Endothelial cell of umbilical vein (primary cell): Measurements from ENCODE around the gene GPN1. TPM values are rescaled to one million over a fixed set of nuclear protein-coding genes. Genes with fewer than 3 reads are reported as not detected.

Source experiments
- BruUV-seq: library from RNA; stranded (reverse); fragments of 400-500 nt; replicated peaks from 2 replicates; lab custom pipeline; 2021; lab: Mats Ljungman, UMichigan
- CTCF ChIA-PET: fragments of 300-600, 350-600 bp; sonication (Branson Sonifier 250); formaldehyde crosslinking; loops from one replicate; lab custom pipeline; 2021; ENCODE audit warnings: antibody characterized with exemption, inconsistent platforms; lab: Charles Lee
- POLR2A ChIA-PET: fragments of 300-600, 350-600 bp; sonication (Branson Sonifier 250); formaldehyde crosslinking; loops from one replicate; lab custom pipeline; 2021; ENCODE audit warnings: antibody characterized with exemption, inconsistent platforms; lab: Charles Lee
- DNase-seq: peaks from one replicate; pipeline ENCODE4 v3.0.0-alpha.2; 2011; ENCODE audit warnings: low read depth, low spot score
- FAIRE-seq: peaks from 2 replicates; lab custom pipeline; 2011; peaks lifted over from hg19 to GRCh38; lab: Jason Lieb, UNC
- H2AFZ ChIP-seq: 2 replicates; pipeline ENCODE4 v1.6.0; 2012; ENCODE audit warnings: low read depth, low read length, control low read depth, inconsistent platforms
- H3K27ac ChIP-seq: 2 replicates; pipeline ENCODE4 v1.5.1; 2011; ENCODE audit warnings: low read depth, mild to moderate bottlenecking, control low read depth, low read length, moderate library complexity; ENCODE audit not compliant: insufficient read depth
- H3K27me3 ChIP-seq, 2 experiments: 2 replicates each; pipeline versions ENCODE4 v1.6.0 to v1.6.1; 2011; ENCODE audit warnings: low read length in 2 of 2, mixed read lengths in 1 of 2; ENCODE audit not compliant: control insufficient read depth in 2 of 2, insufficient read depth in 2 of 2
- H3K36me3 ChIP-seq, 2 experiments: 2 replicates in 1 of 2; 3 replicates in 1 of 2; pipeline ENCODE4 v1.5.1; 2011; ENCODE audit warnings: low read length in 2 of 2, mild to moderate bottlenecking in 1 of 2, moderate library complexity in 1 of 2; ENCODE audit not compliant: control insufficient read depth in 2 of 2, insufficient read depth in 2 of 2; ENCODE audit errors: extremely low read depth in 1 of 2
- H3K4me1 ChIP-seq: 3 replicates; pipeline ENCODE4 v1.5.1; 2011; ENCODE audit warnings: mild to moderate bottlenecking, low read length; ENCODE audit not compliant: control insufficient read depth, insufficient read depth; ENCODE audit errors: extremely low read depth
- H3K4me2 ChIP-seq: 2 replicates; pipeline ENCODE4 v1.6.1; 2011; ENCODE audit warnings: low read length, control low read depth, mixed read lengths; ENCODE audit not compliant: insufficient read depth
- H3K4me3 ChIP-seq, 3 experiments: fragments of 200-600 bp in 1 of 3; sonication (generic), shearing (Covaris generic) in 1 of 3; replicated peaks in 1 of 3; 2 replicates each; pipeline ENCODE4 v1.5.1; 2011 to 2016; ENCODE audit warnings: control low read depth in 3 of 3, low read length in 3 of 3, mild to moderate bottlenecking in 2 of 3, inconsistent platforms in 1 of 3, low read depth in 1 of 3, moderate library complexity in 1 of 3; ENCODE audit not compliant: insufficient read depth in 1 of 3
- H3K79me2 ChIP-seq: 2 replicates; pipeline ENCODE4 v1.6.0; 2012; ENCODE audit warnings: low read length, inconsistent platforms; ENCODE audit not compliant: control insufficient read depth, insufficient read depth
- H3K9ac ChIP-seq: replicated peaks from 2 replicates; pipeline ENCODE3; 2011; ENCODE audit warnings: low read length, control low read depth; ENCODE audit not compliant: insufficient read depth; ENCODE audit errors: extremely low read depth
- H3K9me1 ChIP-seq: replicated peaks from 3 replicates; pipeline ENCODE4 v1.6.0; 2011; ENCODE audit warnings: mild to moderate bottlenecking, low read length; ENCODE audit not compliant: control insufficient read depth, insufficient read depth; ENCODE audit errors: extremely low read depth
- H3K9me3 ChIP-seq: replicated peaks from 2 replicates; pipeline ENCODE4 v1.5.1; 2012; ENCODE audit warnings: low read length, inconsistent platforms; ENCODE audit not compliant: control insufficient read depth, insufficient read depth
- H4K20me1 ChIP-seq: replicated peaks from 2 replicates; pipeline ENCODE3; 2011; ENCODE audit warnings: mild to moderate bottlenecking, low read length; ENCODE audit not compliant: control insufficient read depth, insufficient read depth; ENCODE audit errors: extremely low read depth
- EZH2 ChIP-seq: IDR thresholded peaks from 2 replicates; pipeline ENCODE4 v1.6.1; 2012; ENCODE audit warnings: borderline replicate concordance, low read depth, mild to moderate bottlenecking, moderate library complexity, low read length, inconsistent platforms; ENCODE audit not compliant: severe bottlenecking
- FOS ChIP-seq: IDR thresholded peaks from 2 replicates; pipeline ENCODE4 v1.6.1; 2011; ENCODE audit warnings: mild to moderate bottlenecking, low read length, moderate library complexity, borderline replicate concordance; ENCODE audit not compliant: insufficient read depth
- GATA2 ChIP-seq: IDR thresholded peaks from 2 replicates; pipeline ENCODE4 v1.7.0; 2011; ENCODE audit warnings: low read depth, mild to moderate bottlenecking, moderate library complexity, mixed read lengths, low read length; ENCODE audit not compliant: insufficient read length, insufficient read depth
- JUN ChIP-seq: IDR thresholded peaks from 2 replicates; pipeline ENCODE4 v1.6.1; 2011; ENCODE audit warnings: borderline replicate concordance, low read depth; ENCODE audit not compliant: insufficient read length, insufficient read depth
- MAX ChIP-seq: IDR thresholded peaks from 2 replicates; pipeline ENCODE4 v1.6.1; 2011; ENCODE audit not compliant: insufficient read depth, insufficient read length
- MYC ChIP-seq: IDR thresholded peaks from one replicate; pipeline ENCODE4 v1.6.1; 2011; ENCODE audit warnings: mild to moderate bottlenecking, low read depth, low read length
- POLR2A ChIP-seq: IDR thresholded peaks from 2 replicates; pipeline ENCODE4 v1.6.1; 2012; ENCODE audit warnings: low read depth, mild to moderate bottlenecking, control low read depth, low read length
- POLR2AphosphoS5 ChIP-seq: IDR thresholded peaks from 2 replicates; pipeline ENCODE4 v1.6.1; 2012; ENCODE audit warnings: low read depth, mild to moderate bottlenecking, control low read depth, low read length, moderate library complexity; ENCODE audit not compliant: insufficient read depth
- dilution Hi-C: fragments of 300-500 bp; cut with MboI; formaldehyde crosslinking; loops from one replicate; pipeline ENCODE4 v1.15.0; 2019; ENCODE audit warnings: low sequenced_read_pairs; ENCODE audit not compliant: extremely low pct_ligation_motif_present
- intact Hi-C: fragments of 100-400 bp; cut with micrococcal nuclease; formaldehyde crosslinking; loops from one replicate; pipeline ENCODE4 v1.10.0; 2022
- polyA plus RNA-seq, 4 experiments: library from polyadenylated mRNA; depleted of rRNA in 3 of 4; stranded (reverse) in 3 of 4; unstranded in 1 of 4; fragments of >200 nt; gene quantifications; 2 replicates each; pipeline versions ENCODE4 v1.2.1 to v1.2.3, GENCODE V29; 2011 to 2012; ENCODE audit warnings: missing spikeins in 1 of 4
- total RNA-seq: library from RNA; stranded (reverse); gene quantifications from 2 replicates; pipeline ENCODE4 v1.2.3, GENCODE V29; 2021
- TF ChIP-seq, protein P1 (sequence below), 2 donors: IDR thresholded peaks; 1 replicate in 1 of 2; 2 replicates in 1 of 2; pipeline ENCODE4 v1.5.1; 2011; ENCODE audit warnings: low read length in 2 of 2, mild to moderate bottlenecking in 2 of 2, moderate library complexity in 2 of 2, control low read depth in 1 of 2, inconsistent platforms in 1 of 2, low read depth in 1 of 2; ENCODE audit not compliant: insufficient read depth in 1 of 2; ENCODE audit errors: extremely low read depth in 1 of 2

The GPN1 gene
- total and polyA plus RNA-seq, 2 donors (not counting 3 experiments of a cell fraction or from before 2014, with no cell fraction given), result 35.4 to 45.5 TPM

- no peaks in the 10 kb centered on the region for H4K20me1 ChIP-seq
- no peak overlapping the region for H3K4me2 ChIP-seq
- BruUV-seq, result no TSS peak
- no peaks in the 10 kb centered on the region for H3K4me1 ChIP-seq
- H3K36me3 ChIP-seq, result peaks cover 9 to 14% of the 10 kb centered on the region in 2 experiments
- H3K27ac ChIP-seq, result no peak overlapping the region
- dilution Hi-C loops (no loop called here), intact Hi-C loops (no loop called here)
- ChIA-PET POLR2A (no interaction called here), CTCF (interaction anchor here (0.7 to 1.0 kb wide), 2 partner anchors 27 to 69 kb away, joined by 3 to 4 read pairs; no protein-coding TSS in a partner anchor)
- no peak for TF ChIP-seq MAX
- TF ChIP-seq POLR2A, result no peak
- TF ChIP-seq, protein P1, sequence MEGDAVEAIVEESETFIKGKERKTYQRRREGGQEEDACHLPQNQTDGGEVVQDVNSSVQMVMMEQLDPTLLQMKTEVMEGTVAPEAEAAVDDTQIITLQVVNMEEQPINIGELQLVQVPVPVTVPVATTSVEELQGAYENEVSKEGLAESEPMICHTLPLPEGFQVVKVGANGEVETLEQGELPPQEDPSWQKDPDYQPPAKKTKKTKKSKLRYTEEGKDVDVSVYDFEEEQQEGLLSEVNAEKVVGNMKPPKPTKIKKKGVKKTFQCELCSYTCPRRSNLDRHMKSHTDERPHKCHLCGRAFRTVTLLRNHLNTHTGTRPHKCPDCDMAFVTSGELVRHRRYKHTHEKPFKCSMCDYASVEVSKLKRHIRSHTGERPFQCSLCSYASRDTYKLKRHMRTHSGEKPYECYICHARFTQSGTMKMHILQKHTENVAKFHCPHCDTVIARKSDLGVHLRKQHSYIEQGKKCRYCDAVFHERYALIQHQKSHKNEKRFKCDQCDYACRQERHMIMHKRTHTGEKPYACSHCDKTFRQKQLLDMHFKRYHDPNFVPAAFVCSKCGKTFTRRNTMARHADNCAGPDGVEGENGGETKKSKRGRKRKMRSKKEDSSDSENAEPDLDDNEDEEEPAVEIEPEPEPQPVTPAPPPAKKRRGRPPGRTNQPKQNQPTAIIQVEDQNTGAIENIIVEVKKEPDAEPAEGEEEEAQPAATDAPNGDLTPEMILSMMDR (IDR thresholded peaks at IDR 0.05; ENCODE audit: extremely low read depth in 1 of 2, insufficient read depth in 1 of 2, low read depth in 1 of 2, low read length in 2 of 2), result no peak
- TF ChIP-seq POLR2AphosphoS5, result no peak
- no peak for TF ChIP-seq GATA2
- TF ChIP-seq EZH2, result no peak
- TF ChIP-seq FOS, result no peak
- TF ChIP-seq MYC, result no peak
- no peak for TF ChIP-seq JUN
- no peak overlapping the region for H3K4me3 ChIP-seq
- no peak overlapping the region for H2AFZ ChIP-seq
- H3K9me1 ChIP-seq, result no peaks in the 10 kb centered on the region
- no peaks in the 10 kb centered on the region for H3K27me3 ChIP-seq
- no peak for FAIRE-seq
- H3K79me2 ChIP-seq, result peaks cover 6% of the 10 kb centered on the region
- H3K9ac ChIP-seq, result no peak overlapping the region
- no peaks in the 10 kb centered on the region for H3K9me3 ChIP-seq
- no peak for DNase-seq
Measured at GRCh38 chr2:27613985-27614384, 14.9 kb upstream of the GPN1 start.
